COR-L47 (cell line): ENCODE data around the gene SIPA1L3.
"Not testable (repeated sequence)": the region's sequence is repeated elsewhere in the genome, so short reads cannot be mapped to it uniquely, and the experiment has no call there.

ENCODE experiments used
- DNase-seq: peaks from one replicate; lab custom pipeline; 2025; lab: John Stamatoyannopoulos, UW

Gene SIPA1L3, protein sequence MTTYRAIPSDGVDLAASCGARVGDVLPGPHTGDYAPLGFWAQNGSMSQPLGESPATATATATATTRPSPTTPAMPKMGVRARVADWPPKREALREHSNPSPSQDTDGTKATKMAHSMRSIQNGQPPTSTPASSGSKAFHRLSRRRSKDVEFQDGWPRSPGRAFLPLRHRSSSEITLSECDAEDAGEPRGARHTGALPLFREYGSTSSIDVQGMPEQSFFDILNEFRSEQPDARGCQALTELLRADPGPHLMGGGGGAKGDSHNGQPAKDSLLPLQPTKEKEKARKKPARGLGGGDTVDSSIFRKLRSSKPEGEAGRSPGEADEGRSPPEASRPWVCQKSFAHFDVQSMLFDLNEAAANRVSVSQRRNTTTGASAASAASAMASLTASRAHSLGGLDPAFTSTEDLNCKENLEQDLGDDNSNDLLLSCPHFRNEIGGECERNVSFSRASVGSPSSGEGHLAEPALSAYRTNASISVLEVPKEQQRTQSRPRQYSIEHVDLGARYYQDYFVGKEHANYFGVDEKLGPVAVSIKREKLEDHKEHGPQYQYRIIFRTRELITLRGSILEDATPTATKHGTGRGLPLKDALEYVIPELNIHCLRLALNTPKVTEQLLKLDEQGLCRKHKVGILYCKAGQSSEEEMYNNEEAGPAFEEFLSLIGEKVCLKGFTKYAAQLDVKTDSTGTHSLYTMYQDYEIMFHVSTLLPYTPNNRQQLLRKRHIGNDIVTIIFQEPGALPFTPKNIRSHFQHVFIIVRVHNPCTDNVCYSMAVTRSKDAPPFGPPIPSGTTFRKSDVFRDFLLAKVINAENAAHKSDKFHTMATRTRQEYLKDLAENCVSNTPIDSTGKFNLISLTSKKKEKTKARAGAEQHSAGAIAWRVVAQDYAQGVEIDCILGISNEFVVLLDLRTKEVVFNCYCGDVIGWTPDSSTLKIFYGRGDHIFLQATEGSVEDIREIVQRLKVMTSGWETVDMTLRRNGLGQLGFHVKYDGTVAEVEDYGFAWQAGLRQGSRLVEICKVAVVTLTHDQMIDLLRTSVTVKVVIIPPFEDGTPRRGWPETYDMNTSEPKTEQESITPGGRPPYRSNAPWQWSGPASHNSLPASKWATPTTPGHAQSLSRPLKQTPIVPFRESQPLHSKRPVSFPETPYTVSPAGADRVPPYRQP (N-terminal part only)

DNA sequence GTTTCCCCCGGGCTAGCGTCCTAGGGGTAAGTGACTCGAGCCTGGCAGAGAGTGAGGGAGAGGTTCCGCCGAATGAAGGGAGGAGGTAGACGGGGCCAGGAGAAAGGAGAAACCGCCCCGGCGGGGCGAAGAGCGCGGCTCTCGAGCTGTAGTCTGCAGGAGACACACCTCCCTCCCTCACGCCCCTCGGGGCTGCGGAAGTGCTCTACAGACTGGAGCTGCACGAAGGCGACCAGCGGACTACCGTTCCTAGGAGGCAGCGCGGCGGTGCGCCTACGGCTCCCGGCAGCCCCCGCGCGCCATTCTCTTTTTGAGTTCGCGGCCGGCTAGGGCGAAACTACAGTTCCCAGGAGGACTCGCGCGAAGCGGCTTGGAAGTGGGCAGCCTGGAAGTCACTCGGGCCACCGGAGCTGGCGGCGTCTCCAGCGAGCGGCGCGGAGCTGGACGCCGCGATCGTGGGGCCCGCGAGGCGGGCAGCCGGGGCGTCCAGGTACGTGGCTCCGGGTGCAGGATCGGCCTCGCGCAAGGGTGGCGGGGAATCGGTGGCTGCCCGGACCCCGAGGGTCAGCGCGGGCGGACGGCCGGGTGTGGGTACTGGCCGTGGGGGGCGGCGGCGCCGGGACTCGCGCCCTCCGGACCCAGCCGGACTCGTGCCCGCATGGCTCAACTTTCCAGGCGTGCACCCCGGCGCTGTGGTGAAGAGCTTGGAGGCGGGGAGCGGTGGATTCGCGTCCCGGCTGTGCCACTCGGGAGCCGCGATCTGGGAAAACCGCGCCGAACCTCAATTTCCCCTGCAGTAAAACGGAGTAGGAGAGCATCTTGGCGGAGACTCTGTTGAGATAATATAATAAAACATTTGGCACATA lies at the start of gene SIPA1L3:
Gene SIPA1L3, plus strand, starts transcription at position 340 of the 866 bp plus-strand sequence. CDS start 174,358 bp downstream, outside the sequence.
- peak; percentile 95 for DNase-seq

DNA sequence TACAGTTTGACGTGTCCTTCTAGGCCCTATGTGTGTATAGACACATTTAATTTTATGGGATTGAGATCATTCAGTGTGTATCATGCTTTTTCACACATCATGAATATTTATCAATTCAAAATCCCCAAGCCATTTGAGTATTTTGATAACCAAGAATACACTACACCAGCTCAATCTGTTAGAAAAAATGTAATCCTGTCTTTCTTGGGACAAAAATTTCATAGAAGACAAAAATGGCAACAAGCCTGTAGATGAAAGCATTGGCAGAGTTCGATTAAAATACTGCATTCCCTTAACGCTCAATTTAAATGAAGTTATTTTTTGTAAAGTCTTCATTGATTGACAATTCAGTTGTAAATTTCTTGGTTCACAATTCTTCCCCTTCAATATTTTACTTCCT lies 42.5 kb upstream of the SIPA1L3 start:
- DNase-seq = no peak

DNA sequence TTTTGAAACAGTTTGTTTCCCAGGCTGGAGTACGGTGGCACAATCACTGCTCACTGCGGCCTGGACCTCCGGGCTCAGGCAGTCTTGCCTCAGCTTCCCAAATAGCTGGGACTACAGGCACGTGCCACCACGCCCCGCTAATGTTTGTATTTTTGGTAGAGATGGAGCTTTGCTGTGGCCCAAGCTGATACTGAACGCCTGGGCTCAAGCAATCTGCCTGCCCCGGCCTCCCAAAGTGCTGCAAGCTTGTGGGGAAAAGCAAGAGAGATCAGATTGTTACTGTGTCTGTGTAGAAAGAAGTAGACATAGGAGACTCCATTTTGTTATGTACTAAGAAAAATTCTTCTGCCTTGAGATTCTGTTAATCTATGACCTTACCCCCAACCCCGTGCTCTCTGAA lies 41.1 kb upstream of the SIPA1L3 start:
- DNase-seq = not testable (repeated sequence)

GRCh38 chr19:37867831-37868230 lies 39.2 kb upstream of the SIPA1L3 start:
- no peak for DNase-seq

- no peak for DNase-seq
Measured at GRCh38 chr19:37869766-37870340, 37.2 kb upstream of the SIPA1L3 start.

DNA sequence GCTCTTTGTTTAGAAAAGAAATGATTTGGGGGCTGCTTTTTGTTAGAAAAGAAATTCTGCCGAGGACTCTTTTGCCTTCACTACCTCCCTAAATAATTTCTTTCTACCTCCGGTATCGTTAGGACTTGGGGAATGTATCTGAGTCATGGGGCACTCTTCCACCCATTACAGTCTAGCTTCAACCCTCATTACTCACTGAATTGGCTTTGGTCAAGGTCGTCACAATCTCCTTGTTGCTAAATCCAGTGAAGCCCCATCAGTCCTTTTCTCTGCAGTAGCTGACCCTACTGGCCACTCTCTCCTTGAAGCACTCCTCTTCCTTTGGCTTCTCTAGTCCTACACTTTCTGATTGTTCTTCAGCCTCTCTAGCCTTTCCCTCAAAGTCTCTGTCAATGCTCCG lies 34.6 kb upstream of the SIPA1L3 start:
- DNase-seq = no peak

DNA sequence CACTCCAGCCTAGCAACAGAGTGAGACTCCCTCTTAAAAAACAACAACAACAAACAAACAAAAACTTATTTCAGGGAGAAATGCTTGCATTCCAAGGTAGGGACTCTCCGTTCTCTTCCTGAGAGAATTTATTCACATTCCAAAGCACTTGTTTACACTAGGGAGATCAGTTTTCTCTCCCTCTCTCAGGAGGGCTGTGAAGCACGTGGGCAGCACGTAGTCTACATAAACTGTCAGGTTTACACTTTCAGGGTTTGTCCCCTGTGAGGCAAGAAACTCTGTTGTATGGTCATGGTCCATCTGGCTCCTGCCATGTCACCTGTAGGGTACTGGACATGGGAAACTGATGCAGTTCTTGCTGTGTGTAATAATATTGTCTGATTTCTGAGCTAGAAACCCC lies 32.2 kb upstream of the SIPA1L3 start:
- no peak for DNase-seq

DNA sequence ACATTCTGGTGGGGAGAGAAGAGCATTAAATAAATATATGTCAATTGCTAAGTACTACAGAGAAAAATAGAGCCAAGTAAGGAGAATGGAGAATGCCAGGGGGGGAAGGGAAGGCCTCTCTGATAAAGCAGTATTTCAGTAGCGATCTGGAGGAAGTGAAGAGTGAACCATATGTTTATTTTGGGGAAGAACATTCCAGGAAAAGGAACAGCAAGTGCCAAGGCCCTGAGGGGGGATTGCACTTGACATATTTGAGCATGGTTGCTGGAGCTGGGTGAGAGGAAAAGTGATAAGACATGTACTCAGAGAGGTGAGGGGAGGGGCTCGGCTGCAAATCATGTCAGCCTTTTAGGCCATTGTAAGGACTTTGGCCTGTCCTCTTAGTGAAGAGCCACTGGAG lies 31.0 kb upstream of the SIPA1L3 start:
- no peak for DNase-seq

DNA sequence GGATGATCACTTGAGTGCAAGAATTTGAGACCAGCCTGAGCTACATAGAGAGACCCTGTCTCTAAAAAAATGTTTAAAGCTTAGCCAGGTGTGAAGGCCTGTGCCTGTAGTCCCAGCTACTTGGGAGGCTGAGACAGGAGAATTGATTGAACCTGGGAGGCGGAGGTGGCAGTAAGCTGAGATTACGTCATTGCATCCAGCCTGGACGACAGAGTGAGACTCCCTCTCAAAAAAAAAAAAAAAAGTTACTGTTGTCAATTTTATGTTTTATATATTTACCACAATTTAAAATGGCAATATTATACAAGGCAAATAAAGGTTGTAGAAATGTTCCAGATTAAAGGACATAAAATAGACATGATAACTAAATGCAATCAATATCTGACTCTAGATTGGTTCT lies 29.9 kb upstream of the SIPA1L3 start:
- no peak for DNase-seq

- no peak for DNase-seq
Measured at GRCh38 chr19:37885392-37885791, 21.6 kb upstream of the SIPA1L3 start.

GRCh38 chr19:37886571-37886970 lies 20.4 kb upstream of the SIPA1L3 start:
- DNase-seq = no peak

DNA sequence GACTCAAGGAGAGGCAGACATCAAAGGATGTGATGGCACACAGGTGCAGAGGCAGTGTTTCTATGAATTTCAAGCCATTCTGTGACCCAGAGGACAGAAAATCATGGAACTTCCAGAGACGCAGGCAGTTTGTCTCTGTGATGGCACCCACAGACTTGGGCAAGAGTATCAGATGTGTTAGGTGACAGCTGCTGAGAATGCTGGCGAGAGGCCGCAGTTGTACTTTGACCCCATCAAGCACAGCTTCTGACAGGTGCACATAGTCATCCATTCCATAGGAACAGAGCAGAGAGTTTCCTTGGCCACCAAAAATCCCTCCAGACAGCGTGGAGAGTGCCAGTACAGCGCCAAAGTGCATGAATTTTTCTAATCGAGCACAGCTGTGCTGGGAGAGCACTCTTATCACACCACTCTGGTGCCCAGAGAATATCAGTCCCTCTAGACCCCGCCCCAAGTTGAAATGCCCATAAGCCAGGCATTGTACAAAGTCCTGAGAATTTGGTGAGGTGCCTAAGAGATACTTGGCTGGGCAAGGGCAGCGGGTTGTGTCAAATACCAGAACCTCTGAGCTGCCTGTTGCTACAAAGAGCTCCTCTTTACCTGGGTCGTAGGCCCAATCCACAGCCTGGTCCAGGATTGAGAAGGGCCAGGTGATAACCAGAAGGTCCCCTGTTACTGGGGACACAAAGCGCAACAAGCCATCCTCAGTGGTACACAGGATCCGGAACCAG lies 13.0 kb upstream of the SIPA1L3 start:
- no peak for DNase-seq

GRCh38 chr19:37896180-37896579 lies 10.8 kb upstream of the SIPA1L3 start:
- DNase-seq = no peak

DNA sequence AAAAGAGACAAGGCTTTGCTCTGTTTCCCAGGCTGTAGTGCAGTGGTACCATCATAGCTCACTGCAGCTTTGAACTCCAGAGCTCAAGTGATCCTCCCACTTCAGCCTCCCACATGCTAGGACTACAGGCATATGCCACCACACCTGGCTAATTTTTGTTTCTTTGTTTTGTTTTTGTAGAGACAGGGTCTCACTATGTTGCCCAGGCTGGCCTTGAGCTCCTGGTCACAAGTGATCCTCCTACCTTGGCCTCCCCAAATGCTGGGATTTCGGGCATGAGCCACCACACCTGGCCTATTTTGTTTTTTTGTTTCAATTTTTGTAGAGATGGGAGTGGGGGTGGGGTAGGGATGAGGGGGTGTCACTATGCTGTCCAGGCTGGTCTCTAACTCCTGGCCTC lies 7.6 kb upstream of the SIPA1L3 start:
- DNase-seq = no peak

DNA sequence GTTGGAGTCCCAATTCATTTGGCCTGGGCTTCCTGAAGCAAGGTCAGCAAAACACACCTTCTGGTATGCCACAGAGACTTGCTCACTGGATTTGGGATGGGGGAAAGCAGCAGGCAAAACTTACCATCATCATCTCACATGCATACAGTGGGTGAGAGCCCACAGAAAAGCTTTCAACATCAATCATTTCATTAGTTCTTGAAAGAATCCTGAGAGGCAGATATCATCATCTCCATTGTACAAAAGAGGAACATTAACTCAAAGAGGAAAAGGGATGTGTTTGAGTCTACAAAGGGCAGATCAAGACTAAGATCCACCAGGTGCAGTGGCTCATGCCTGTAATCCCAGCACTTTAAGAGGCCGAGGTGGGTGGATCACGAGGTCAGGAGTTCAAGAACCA lies 7.0 kb upstream of the SIPA1L3 start:
- no peak for DNase-seq

GRCh38 chr19:37902668-37903067 lies 4.3 kb upstream of the SIPA1L3 start:
- peak; percentile 87 for DNase-seq

GRCh38 chr19:37903096-37903495 lies 3.9 kb upstream of the SIPA1L3 start:
- no peak for DNase-seq

DNA sequence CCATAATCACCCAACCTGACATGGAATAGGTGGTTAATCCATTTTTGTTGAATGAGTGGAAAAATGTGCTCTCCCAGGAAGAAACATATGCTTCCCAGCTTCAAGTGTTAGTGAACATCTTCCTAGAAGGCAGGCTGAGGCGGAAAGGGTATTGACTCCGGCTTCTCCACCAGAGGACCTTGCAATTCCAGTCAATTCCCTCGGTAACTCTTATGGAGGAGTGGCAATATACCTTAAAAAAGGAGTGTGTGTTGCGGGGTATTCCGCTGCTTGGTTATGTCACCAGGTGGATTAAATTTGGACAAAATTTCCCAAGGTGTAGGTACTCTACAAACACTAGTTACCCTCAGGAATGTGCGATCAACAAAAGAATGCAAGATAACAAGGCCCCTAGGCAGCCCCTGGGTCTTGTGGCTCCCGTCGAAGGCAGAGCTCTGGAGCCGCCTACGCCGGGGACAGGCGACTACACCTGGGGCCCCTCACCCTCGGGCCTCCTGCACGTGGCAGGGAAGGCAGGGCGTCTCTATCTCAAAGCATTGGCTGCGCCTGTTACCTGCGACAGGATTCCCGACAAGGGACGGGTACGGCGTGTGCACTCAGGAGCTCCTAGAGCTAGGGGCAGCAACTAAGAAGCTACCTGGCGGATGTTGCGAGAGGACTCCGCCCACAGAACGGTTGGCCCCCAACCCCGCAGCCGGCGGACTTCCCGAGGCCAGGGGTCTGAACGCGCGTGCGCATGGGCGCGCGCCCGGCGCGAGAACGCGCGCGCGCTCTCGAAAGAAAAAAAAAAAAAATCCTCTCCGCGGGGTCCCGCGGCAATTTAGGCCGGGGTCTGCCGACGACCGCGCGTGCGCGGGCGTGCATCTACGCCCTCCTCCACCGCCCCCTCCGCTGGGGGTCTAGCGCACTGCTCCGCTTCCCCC lies 801 bp upstream of the SIPA1L3 start, which contains the start of gene WDR87:
Gene WDR87, minus strand, starts transcription at position 649 of the 923 bp plus-strand sequence. CDS start 8,355 bp downstream, outside the sequence.
- peak; percentile 81 for DNase-seq
